Spleen (tissue), 11 donors: ENCODE data around the gene HMGB4. TPM values are rescaled to one million over a fixed set of nuclear protein-coding genes. Genes with fewer than 3 reads are reported as not detected.

Experiments
- DNase-seq: peaks from one replicate; pipeline ENCODE4 v3.0.0-alpha.2; 2020
- H3K27ac ChIP-seq, 8 donors: fragments of 200-600 bp; sonication (generic) in 7 of 8; 1 replicate in 4 of 8; 2 replicates in 4 of 8; pipeline versions ENCODE4 v1.5.0 to v1.8.0; 2016 to 2021; ENCODE audit warnings: inconsistent platforms in 4 of 8, mild to moderate bottlenecking in 4 of 8, moderate library complexity in 1 of 8
- H3K27me3 ChIP-seq, 7 donors: fragments of 200-600 bp; sonication (generic) in 6 of 7; replicated peaks in 1 of 7; 1 replicate in 4 of 7; 2 replicates in 3 of 7; pipeline versions ENCODE4 v1.5.0 to v1.8.0; 2016 to 2021; ENCODE audit warnings: inconsistent platforms in 3 of 7, mild to moderate bottlenecking in 1 of 7
- H3K36me3 ChIP-seq, 6 donors: fragments of 200-600 bp; sonication (generic) in 5 of 6; 1 replicate in 4 of 6; 2 replicates in 2 of 6; pipeline versions ENCODE4 v1.5.0 to v1.8.0; 2016 to 2021; ENCODE audit warnings: inconsistent platforms in 2 of 6
- H3K4me1 ChIP-seq, 6 donors: fragments of 200-600 bp; sonication (generic) in 5 of 6; 1 replicate in 3 of 6; 2 replicates in 3 of 6; pipeline versions ENCODE4 v1.5.0 to v1.8.0; 2016 to 2021; ENCODE audit warnings: inconsistent platforms in 3 of 6
- H3K4me3 ChIP-seq, 8 donors: fragments of 200-600 bp; sonication (generic) in 7 of 8; 1 replicate in 4 of 8; 2 replicates in 4 of 8; pipeline versions ENCODE4 v1.5.0 to v1.8.0; 2016 to 2021; ENCODE audit warnings: inconsistent platforms in 4 of 8, mild to moderate bottlenecking in 4 of 8, moderate library complexity in 2 of 8
- H3K9me3 ChIP-seq, 8 donors: fragments of 200-600 bp; sonication (generic) in 7 of 8; 1 replicate in 4 of 8; 2 replicates in 4 of 8; pipeline versions ENCODE4 v1.5.0 to v1.8.0; 2016 to 2021; ENCODE audit warnings: inconsistent platforms in 4 of 8
- POLR2A ChIP-seq, 3 donors: fragments of 450-650 bp; IDR thresholded peaks; one replicate each; pipeline ENCODE4 v1.5.1; 2017; ENCODE audit warnings: antibody characterized with exemption in 3 of 3, mild to moderate bottlenecking in 1 of 3
- POLR2AphosphoS5 ChIP-seq, 3 donors: sonication (generic); formaldehyde crosslinking; IDR thresholded peaks; one replicate each; pipeline ENCODE4 v1.5.1; 2017; ENCODE audit warnings: antibody characterized with exemption in 3 of 3
- WGBS, 5 donors: extraction: QIAGEN DNeasy Blood & Tissue Kit in 3 of 5; methylation state at CpG; one replicate each; pipeline versions ENCODE4 v1.1.5 to v1.1.7; 2013 to 2018; 5-methylcytosine and 5-hydroxymethylcytosine counted together
- intact Hi-C: fragments of 100-400 bp; cut with DNase I; formaldehyde crosslinking; loops from one replicate; pipeline ENCODE4 v1.15.0; 2023; ENCODE audit warnings: low total_unique reads
- polyA plus RNA-seq, 3 donors: library from polyadenylated mRNA; stranded (reverse); fragments of 200-250 nt; gene quantifications; one replicate each; pipeline ENCODE4 v1.2.1, GENCODE V29; 2013
- total RNA-seq, 7 donors: library from RNA; depleted of rRNA in 3 of 7; stranded (reverse); fragments of >200 nt in 3 of 7; fragmentation: NEBNext Ultra II Directional in 4 of 7; extraction: Animal tissue kit (Norgen Biotek cat#: 25700) in 4 of 7; gene quantifications; one replicate each; pipeline versions ENCODE4 v1.1.0 to v1.2.1, GENCODE V29; 2016 to 2021
- TF ChIP-seq, protein P1 (sequence below), 11 experiments: fragments of 200-600 bp in 7 of 11; fragments of 450-650 bp in 4 of 11; sonication (generic) in 4 of 11; IDR thresholded peaks in 8 of 11; conservative IDR thresholded peaks in 3 of 11; 1 replicate in 7 of 11; 2 replicates in 4 of 11; pipeline versions ENCODE4 v1.4.0 to v1.8.0; 2016 to 2021; ENCODE audit warnings: antibody characterized with exemption in 11 of 11, inconsistent platforms in 4 of 11, mild to moderate bottlenecking in 1 of 11
- donor health status: healthy with polysubstance abuse.
- donor health status: DM: no; HTN: no; CAD: no; lungs with moderate emphysema.
- donor health status: DM: no; HTN: no; CAD: no.
- donor health status: Bipolar disorder and iron deficiency.
- donor health status: healthy.
- donor health status: DM: no; HTN: no; CAD: no.
- donor health status: DM: yes; HTN: yes; CAD: no.

The HMGB4 gene
- total and polyA plus RNA-seq, 10 donors = not detected

DNA sequence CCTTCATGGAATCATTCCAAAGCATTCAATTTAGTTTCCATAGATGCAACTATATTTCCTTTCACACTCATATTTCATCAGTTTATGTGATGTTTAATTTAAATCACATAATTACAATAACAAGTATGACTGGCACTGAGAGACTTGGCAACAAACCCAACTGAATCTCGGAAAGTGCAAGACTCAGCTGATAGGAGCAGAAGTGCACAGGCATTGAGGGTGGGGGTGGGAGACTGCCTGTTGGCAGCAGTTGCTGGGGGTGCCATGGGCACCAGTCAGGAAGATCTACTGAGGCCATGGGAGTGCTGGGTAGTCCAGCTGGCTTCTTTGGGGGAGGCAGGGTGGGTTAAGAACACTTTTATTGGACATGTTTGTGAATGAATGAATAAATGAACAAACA lies 10.4 kb upstream of the HMGB4 start:
- Histone ChIP-seq H3K27ac (no peak overlapping the region), H3K36me3 (no peaks in the 10 kb centered on the region), H3K4me1 (no peaks in the 10 kb centered on the region), H3K9me3 (no peaks in the 10 kb centered on the region), H3K4me3 (no peak overlapping the region), H3K27me3 (peaks cover 0 to 42% (median 0%) of the 10 kb centered on the region in 7 donors)
- no peak for DNase-seq
- no peak for TF ChIP-seq POLR2AphosphoS5 (IDR thresholded peaks at IDR 0.05)
- no peak for TF ChIP-seq POLR2A (IDR thresholded peaks at IDR 0.05)
- TF ChIP-seq, protein P1, sequence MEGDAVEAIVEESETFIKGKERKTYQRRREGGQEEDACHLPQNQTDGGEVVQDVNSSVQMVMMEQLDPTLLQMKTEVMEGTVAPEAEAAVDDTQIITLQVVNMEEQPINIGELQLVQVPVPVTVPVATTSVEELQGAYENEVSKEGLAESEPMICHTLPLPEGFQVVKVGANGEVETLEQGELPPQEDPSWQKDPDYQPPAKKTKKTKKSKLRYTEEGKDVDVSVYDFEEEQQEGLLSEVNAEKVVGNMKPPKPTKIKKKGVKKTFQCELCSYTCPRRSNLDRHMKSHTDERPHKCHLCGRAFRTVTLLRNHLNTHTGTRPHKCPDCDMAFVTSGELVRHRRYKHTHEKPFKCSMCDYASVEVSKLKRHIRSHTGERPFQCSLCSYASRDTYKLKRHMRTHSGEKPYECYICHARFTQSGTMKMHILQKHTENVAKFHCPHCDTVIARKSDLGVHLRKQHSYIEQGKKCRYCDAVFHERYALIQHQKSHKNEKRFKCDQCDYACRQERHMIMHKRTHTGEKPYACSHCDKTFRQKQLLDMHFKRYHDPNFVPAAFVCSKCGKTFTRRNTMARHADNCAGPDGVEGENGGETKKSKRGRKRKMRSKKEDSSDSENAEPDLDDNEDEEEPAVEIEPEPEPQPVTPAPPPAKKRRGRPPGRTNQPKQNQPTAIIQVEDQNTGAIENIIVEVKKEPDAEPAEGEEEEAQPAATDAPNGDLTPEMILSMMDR (IDR thresholded peaks at IDR 0.05 in 8 of 11, conservative IDR thresholded peaks at IDR 0.05 in 3 of 11) = no peak
- intact Hi-C loops = no loop called here
- 48 to 73% (median 68%) methylated on average over 1 of the region's 1 CpG for WGBS, 5 donors

DNA sequence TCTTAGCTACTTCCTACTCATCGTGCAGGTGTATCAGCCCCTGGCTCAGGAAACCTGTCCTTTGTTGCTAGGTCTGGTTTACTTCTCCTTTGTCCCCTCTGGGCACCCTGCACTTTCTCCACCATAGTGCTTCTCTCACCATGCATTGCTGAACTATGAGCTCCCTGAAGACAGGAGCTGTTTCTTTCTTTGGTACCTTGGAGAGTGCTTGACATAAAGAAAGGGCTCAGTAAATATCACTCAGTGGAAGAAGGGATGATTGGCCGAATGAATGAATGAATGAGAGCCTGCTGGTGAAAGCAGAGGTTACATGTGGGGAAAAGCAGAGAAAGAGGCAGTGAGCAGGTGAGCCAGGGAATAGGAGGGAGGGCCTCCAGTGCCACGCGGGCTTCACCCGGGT lies 9.8 kb upstream of the HMGB4 start:
- no peak for TF ChIP-seq POLR2AphosphoS5 (IDR thresholded peaks at IDR 0.05)
- TF ChIP-seq, protein P1 (IDR thresholded peaks at IDR 0.05 in 8 of 11, conservative IDR thresholded peaks at IDR 0.05 in 3 of 11) = no peak
- no peak for TF ChIP-seq POLR2A (IDR thresholded peaks at IDR 0.05)
- WGBS, 5 donors = 76 to 93% (median 88%) methylated on average over 5 of the region's 5 CpGs
- intact Hi-C loops = no loop called here

DNA sequence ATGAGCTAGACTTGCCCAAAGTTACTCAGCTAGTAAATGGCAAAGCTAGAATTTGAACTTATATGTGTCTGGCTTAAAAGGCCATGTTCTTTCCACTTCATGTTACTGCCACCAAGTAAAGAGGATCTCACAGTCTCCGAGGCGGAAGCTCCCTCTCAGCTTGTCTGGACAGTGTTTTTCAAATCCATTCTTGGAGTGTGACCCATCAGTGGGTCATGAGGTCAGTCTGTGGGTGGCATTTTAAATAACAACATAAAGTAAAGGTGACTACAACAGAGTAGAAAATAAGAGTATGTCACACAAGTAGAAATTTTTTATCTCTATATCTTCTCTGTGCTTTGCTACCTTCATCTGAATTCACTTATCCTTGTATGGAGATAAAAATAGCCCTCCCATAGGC lies 3.2 kb upstream of the HMGB4 start:
- H3K4me1 ChIP-seq = no peaks in the 10 kb centered on the region
- WGBS, 5 donors = 67 to 90% (median 82%) methylated on average over 2 of the region's 2 CpGs
- peaks cover 0 to 35% (median 0%) of the 10 kb centered on the region in 7 donors for H3K27me3 ChIP-seq
- H3K9me3 ChIP-seq = no peaks in the 10 kb centered on the region
- intact Hi-C loops = no loop called here
- no peak for DNase-seq
- H3K4me3 ChIP-seq = no peak overlapping the region
- TF ChIP-seq POLR2AphosphoS5 (IDR thresholded peaks at IDR 0.05) = no peak
- TF ChIP-seq, protein P1 (IDR thresholded peaks at IDR 0.05 in 8 of 11, conservative IDR thresholded peaks at IDR 0.05 in 3 of 11) = no peak
- TF ChIP-seq POLR2A (IDR thresholded peaks at IDR 0.05) = no peak
- H3K36me3 ChIP-seq = no peaks in the 10 kb centered on the region
- H3K27ac ChIP-seq = no peak overlapping the region

More for the DNA sequence above, 9.8 kb upstream of the HMGB4 start:
- peaks cover 0 to 39% (median 0%) of the 10 kb centered on the region in 7 donors for H3K27me3 ChIP-seq
- no peak overlapping the region for H3K4me3 ChIP-seq
- no peaks in the 10 kb centered on the region for H3K9me3 ChIP-seq
- H3K27ac ChIP-seq = no peak overlapping the region
- no peak for DNase-seq
- no peaks in the 10 kb centered on the region for H3K4me1 ChIP-seq
- H3K36me3 ChIP-seq = no peaks in the 10 kb centered on the region

DNA sequence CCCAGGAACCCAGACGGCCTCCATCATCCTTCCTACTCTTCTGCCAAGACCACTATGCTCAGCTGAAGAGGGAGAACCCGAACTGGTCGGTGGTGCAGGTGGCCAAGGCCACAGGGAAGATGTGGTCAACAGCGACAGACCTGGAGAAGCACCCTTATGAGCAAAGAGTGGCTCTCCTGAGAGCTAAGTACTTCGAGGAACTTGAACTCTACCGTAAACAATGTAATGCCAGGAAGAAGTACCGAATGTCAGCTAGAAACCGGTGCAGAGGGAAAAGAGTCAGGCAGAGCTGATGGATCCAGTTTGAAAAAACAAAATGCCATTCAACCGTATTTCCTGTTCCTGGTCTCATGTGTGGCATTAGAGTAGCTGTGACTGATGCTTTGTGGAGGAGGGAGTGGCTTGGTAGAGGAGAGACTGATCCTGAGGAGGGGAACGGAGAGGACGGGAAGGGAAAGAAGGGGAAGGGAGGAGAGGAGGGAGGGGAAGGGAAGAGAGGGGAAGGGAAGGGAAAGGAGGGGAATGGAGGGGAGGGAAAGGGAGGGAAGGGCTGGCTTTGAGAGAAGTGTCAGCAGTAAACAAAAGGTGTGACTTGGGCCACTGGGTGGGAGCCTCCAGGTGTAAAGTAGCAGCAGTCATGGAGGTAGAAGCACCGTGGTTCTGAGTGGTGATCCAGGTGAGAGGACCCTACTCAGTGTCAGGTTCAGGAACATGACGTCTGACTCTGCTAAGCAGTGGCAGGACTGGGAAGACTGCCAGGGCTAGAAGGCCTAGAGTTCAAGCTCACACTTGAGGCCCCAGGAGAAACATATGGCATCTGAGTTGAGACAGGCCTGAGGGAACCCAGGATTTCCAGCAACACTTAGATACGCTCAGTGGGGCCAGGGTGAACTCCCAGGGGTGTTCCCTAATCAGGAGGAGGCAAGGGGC lies 846 bp downstream of the HMGB4 start:
- H3K4me3 ChIP-seq = no peak overlapping the region
- TF ChIP-seq, protein P1 (IDR thresholded peaks at IDR 0.05 in 8 of 11, conservative IDR thresholded peaks at IDR 0.05 in 3 of 11) = no peak
- TF ChIP-seq POLR2AphosphoS5 (IDR thresholded peaks at IDR 0.05) = no peak
- WGBS, 5 donors = 66 to 72% (median 70%) methylated on average over 13 to 14 of the region's 14 CpGs
- no peak overlapping the region for H3K27ac ChIP-seq
- intact Hi-C loops = no loop called here
- peaks cover 0 to 5% (median 0%) of the 10 kb centered on the region in 8 donors for H3K9me3 ChIP-seq
- H3K36me3 ChIP-seq = no peaks in the 10 kb centered on the region
- H3K4me1 ChIP-seq = no peaks in the 10 kb centered on the region
- no peak for DNase-seq
- peaks cover 0 to 29% (median 0%) of the 10 kb centered on the region in 7 donors for H3K27me3 ChIP-seq
